Prostate gland (tissue), 2 donors: ENCODE results near the gene PPP4C.
"Not testable (repeated sequence)": the region's sequence is repeated elsewhere in the genome, so short reads cannot be mapped to it uniquely, and the experiment has no call there.

ENCODE experiments used
- CTCF ChIP-seq, 4 experiments: fragments of 200-600 bp in 2 of 4; fragments of 450-650 bp in 2 of 4; sonication (generic) in 2 of 4; IDR thresholded peaks; 1 replicate in 3 of 4; 2 replicates in 1 of 4; pipeline ENCODE4 v1.5.1; 2016 to 2019; ENCODE audit warnings: antibody characterized with exemption in 4 of 4, mild to moderate bottlenecking in 2 of 4, moderate library complexity in 2 of 4
- POLR2AphosphoS5 ChIP-seq: sonication (generic); formaldehyde crosslinking; IDR thresholded peaks from one replicate; pipeline ENCODE4 v1.6.1; 2017; ENCODE audit warnings: antibody characterized with exemption

DNA sequence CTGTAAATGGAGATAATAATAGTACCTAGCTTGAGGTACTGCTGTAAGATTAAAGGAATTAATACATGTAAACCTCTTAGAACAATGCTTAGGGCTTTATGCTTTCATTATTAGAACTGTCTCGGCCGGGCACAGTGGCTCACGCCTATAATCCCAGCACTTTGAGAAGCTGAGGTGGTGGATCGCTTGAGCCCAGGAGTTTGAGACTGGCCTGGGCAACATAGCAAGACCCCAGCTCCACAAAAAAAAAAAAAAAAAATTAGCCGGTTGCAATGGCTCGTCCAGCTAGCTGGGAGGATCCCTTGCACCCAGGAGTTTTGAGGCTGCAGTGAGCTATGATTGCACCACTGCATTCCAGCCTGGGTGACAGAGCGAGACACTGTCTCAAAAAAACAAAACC lies 39.0 kb downstream of the PPP4C start:
- TF ChIP-seq POLR2AphosphoS5; CTCF (IDR thresholded peaks at IDR 0.05): not testable (repeated sequence)
